ENCODE measurements around the gene CBFA2T3. TPM values are rescaled to one million over a fixed set of nuclear protein-coding genes. Genes with fewer than 3 reads are reported as not detected.

The CBFA2T3 gene
- total RNA-seq, 4 donors from 2014 or later: 0.95 to 7.3 (median 3.3) TPM

- Histone ChIP-seq H3K27ac (peak overlapping the region; percentile 64 to 83 (median 73)), H3K36me3 (no peaks in the 10 kb centered on the region), H3K4me1 (peaks cover 7 to 25% of the 10 kb centered on the region in 2 donors), H3K27me3 (no peaks in the 10 kb centered on the region), H3K4me3 (no peak overlapping the region), H3K9me3 (no peaks in the 10 kb centered on the region)
- in situ Hi-C loops (cut with MboI; ENCODE audit: low sequenced_read_pairs in 4 of 4) (no loop called here), intact Hi-C loops (cut with DNase I; ENCODE audit: low total_unique reads) (loop anchor here (10.0 kb wide), 1 partner anchor 48 kb away; the partner anchor contains the start of genes GALNS and TRAPPC2L)
- ATAC-seq: no peak
- DNase-seq: no peak
- no peak for TF ChIP-seq POLR2A (IDR thresholded peaks at IDR 0.05)
- TF ChIP-seq, protein P1, sequence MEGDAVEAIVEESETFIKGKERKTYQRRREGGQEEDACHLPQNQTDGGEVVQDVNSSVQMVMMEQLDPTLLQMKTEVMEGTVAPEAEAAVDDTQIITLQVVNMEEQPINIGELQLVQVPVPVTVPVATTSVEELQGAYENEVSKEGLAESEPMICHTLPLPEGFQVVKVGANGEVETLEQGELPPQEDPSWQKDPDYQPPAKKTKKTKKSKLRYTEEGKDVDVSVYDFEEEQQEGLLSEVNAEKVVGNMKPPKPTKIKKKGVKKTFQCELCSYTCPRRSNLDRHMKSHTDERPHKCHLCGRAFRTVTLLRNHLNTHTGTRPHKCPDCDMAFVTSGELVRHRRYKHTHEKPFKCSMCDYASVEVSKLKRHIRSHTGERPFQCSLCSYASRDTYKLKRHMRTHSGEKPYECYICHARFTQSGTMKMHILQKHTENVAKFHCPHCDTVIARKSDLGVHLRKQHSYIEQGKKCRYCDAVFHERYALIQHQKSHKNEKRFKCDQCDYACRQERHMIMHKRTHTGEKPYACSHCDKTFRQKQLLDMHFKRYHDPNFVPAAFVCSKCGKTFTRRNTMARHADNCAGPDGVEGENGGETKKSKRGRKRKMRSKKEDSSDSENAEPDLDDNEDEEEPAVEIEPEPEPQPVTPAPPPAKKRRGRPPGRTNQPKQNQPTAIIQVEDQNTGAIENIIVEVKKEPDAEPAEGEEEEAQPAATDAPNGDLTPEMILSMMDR (IDR thresholded peaks at IDR 0.05 in 4 of 5, conservative IDR thresholded peaks at IDR 0.05 in 1 of 5): no peak
Observed at GRCh38 chr16:88902744-88903143, 74.3 kb downstream of the CBFA2T3 start.

DNA sequence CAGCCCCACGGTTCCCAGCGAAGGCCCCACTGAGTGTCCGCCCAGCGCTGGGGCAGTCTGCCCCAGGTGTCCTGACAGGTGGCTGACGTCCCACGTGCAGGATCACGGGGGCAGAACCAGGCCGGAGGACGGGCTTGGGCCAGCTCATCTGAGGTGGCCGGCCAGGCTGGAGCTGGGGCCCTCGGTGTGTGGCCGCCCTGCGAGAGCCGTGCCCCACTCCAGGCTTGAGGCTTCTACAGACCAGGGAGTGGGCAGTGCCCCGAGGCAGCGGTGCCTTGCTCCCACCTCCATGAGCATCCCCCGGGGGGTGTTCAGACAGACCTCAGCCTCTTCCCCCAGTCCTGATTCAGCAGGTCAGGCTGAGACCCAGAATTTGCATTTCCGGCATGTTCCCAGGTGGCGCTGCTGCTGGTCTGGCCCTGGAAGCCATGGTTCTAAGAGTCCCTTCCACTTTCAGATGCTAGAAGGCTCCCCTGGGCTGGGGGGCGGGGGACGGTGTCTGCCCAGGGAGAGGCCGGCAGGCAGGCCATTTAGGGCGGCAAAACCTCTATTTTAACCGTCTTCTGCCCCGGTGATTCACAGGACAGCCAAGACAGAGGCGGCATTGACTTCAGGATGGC, 75.2 kb downstream of the CBFA2T3 start:
- Histone ChIP-seq H3K36me3 (no peaks in the 10 kb centered on the region), H3K27ac (peak overlapping the region in 1 of 4 donors; percentile 82), H3K4me3 (no peak overlapping the region), H3K9me3 (no peaks in the 10 kb centered on the region), H3K4me1 (peaks cover 15 to 34% of the 10 kb centered on the region in 2 donors), H3K27me3 (no peaks in the 10 kb centered on the region)
- TF ChIP-seq, protein P1 (IDR thresholded peaks at IDR 0.05 in 4 of 5, conservative IDR thresholded peaks at IDR 0.05 in 1 of 5): no peak
- no peak for TF ChIP-seq POLR2A (IDR thresholded peaks at IDR 0.05)
- ATAC-seq: no peak
- intact Hi-C loops (cut with DNase I; ENCODE audit: low total_unique reads) (loop anchor here (10.0 kb wide), 1 partner anchor 47 kb away; the partner anchor contains the start of genes GALNS and TRAPPC2L), in situ Hi-C loops (cut with MboI; ENCODE audit: low sequenced_read_pairs in 4 of 4) (no loop called here)
- DNase-seq: no peak

DNA sequence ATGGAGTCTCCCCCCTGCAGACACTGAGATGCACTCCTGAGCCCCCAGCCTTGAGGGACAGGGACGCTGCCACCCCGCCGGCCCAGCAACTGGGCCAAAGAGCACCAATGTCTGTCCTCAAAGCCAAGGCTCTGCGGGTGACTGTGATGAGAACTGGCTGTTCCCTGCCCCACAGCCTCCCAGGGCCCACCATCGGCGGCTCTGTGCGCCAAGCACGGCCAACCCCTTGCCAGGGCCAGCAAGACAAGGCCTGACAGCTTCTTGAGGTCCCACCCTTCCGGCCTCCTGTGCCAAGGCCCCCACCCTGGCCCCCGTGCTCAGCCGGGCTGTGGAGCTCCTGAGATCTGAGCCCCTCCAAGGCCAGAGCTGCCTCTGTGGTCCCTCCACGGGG, 76.3 kb downstream of the CBFA2T3 start:
- ATAC-seq (no peak), DNase-seq (no peak)
- no peaks in the 10 kb centered on the region for H3K9me3 ChIP-seq
- no peak overlapping the region for H3K4me3 ChIP-seq
- no peaks in the 10 kb centered on the region for H3K27me3 ChIP-seq
- peaks cover 27 to 45% of the 10 kb centered on the region in 2 donors for H3K4me1 ChIP-seq
- TF ChIP-seq, protein P1 (IDR thresholded peaks at IDR 0.05 in 4 of 5, conservative IDR thresholded peaks at IDR 0.05 in 1 of 5): no peak
- no peak for TF ChIP-seq POLR2A (IDR thresholded peaks at IDR 0.05)
- intact Hi-C loops (cut with DNase I; ENCODE audit: low total_unique reads) (loop anchor here (10.0 kb wide), 1 partner anchor 46 kb away; the partner anchor contains the start of genes GALNS and TRAPPC2L), in situ Hi-C loops (cut with MboI; ENCODE audit: low sequenced_read_pairs in 4 of 4) (no loop called here)
- no peaks in the 10 kb centered on the region for H3K36me3 ChIP-seq
- no peak overlapping the region for H3K27ac ChIP-seq

GRCh38 chr16:88899901-88900661, 76.9 kb downstream of the CBFA2T3 start:
- ATAC-seq (no peak), DNase-seq (no peak)
- H3K27me3 ChIP-seq: no peaks in the 10 kb centered on the region
- H3K9me3 ChIP-seq: no peaks in the 10 kb centered on the region
- H3K27ac ChIP-seq: peak overlapping the region in 1 of 4 donors; percentile 25
- in situ Hi-C loops (cut with MboI; ENCODE audit: low sequenced_read_pairs in 4 of 4): no loop called here
- peaks cover 32 to 51% of the 10 kb centered on the region in 2 donors for H3K4me1 ChIP-seq
- TF ChIP-seq, protein P1 (IDR thresholded peaks at IDR 0.05 in 4 of 5, conservative IDR thresholded peaks at IDR 0.05 in 1 of 5): no peak
- TF ChIP-seq POLR2A (IDR thresholded peaks at IDR 0.05): no peak
- no peak overlapping the region for H3K4me3 ChIP-seq
- no peaks in the 10 kb centered on the region for H3K36me3 ChIP-seq
- intact Hi-C loops (cut with DNase I; ENCODE audit: low total_unique reads): loop anchor here (5.0 to 10.0 kb wide), 2 partner anchors 45 to 88 kb away; partner anchors contain the start of genes APRT, GALNS and TRAPPC2L
